Loucy (cell line): ENCODE measurements around the gene CDKN1C.

Source experiments
- H2AFZ ChIP-seq: fragments of 200-600 bp; sonication (generic); 2 replicates; pipeline ENCODE4 v1.6.0; 2016; ENCODE audit warnings: antibody characterized with exemption, mild to moderate bottlenecking, low read length, moderate library complexity
- H3F3A ChIP-seq: fragments of 200-600 bp; 2 replicates; pipeline ENCODE4 v1.6.0; 2016; ENCODE audit warnings: antibody characterized with exemption, low read depth, mild to moderate bottlenecking
- H3K27me3 ChIP-seq: fragments of 200-600 bp; sonication (generic); 2 replicates; pipeline ENCODE4 v1.6.1; 2014; ENCODE audit warnings: low read length, mild to moderate bottlenecking; ENCODE audit not compliant: insufficient read depth, poor library complexity, severe bottlenecking
- H3K36me3 ChIP-seq: fragments of 200-600 bp; sonication (generic); 2 replicates; pipeline ENCODE4 v1.6.1; 2016; ENCODE audit warnings: low read length; ENCODE audit not compliant: insufficient read depth
- H3K4me1 ChIP-seq: fragments of 200-600 bp; sonication (generic); 2 replicates; pipeline ENCODE4 v1.5.1; 2014; ENCODE audit warnings: low read length, mild to moderate bottlenecking; ENCODE audit not compliant: insufficient read depth, poor library complexity, severe bottlenecking
- H3K4me2 ChIP-seq: fragments of 200-600 bp; sonication (generic); 2 replicates; pipeline ENCODE4 v1.6.0; 2014; ENCODE audit warnings: antibody characterized with exemption, low read length, low read depth, mild to moderate bottlenecking; ENCODE audit not compliant: poor library complexity, severe bottlenecking
- H3K4me3 ChIP-seq: fragments of 200-600 bp; sonication (generic); 2 replicates; pipeline ENCODE4 v1.5.1; 2014; ENCODE audit warnings: low read length, mild to moderate bottlenecking, mixed read lengths; ENCODE audit not compliant: poor library complexity, severe bottlenecking
- H3K79me2 ChIP-seq: fragments of 200-600 bp; sonication (generic); 2 replicates; pipeline ENCODE4 v1.6.1; 2014; ENCODE audit warnings: low read length; ENCODE audit not compliant: insufficient read depth
- H3K9ac ChIP-seq: fragments of 200-600 bp; sonication (generic); 2 replicates; pipeline ENCODE4 v1.6.0; 2014; ENCODE audit warnings: mild to moderate bottlenecking, low read depth, low read length, moderate library complexity; ENCODE audit not compliant: poor library complexity, severe bottlenecking
- H3K9me2 ChIP-seq: fragments of 200-600 bp; sonication (generic); replicated peaks from 2 replicates; pipeline ENCODE4 v1.6.1; 2016; ENCODE audit warnings: low read depth, low read length, mixed read lengths
- H3K9me3 ChIP-seq: fragments of 200-600 bp; sonication (generic); 2 replicates; pipeline ENCODE4 v1.6.1; 2014; ENCODE audit warnings: mild to moderate bottlenecking, antibody characterized with exemption, low read length, low read depth; ENCODE audit not compliant: insufficient read depth
- H4K20me1 ChIP-seq: fragments of 200-600 bp; sonication (generic); 2 replicates; pipeline ENCODE4 v1.6.0; 2014; ENCODE audit warnings: antibody characterized with exemption, low read length, mild to moderate bottlenecking; ENCODE audit not compliant: insufficient read depth, poor library complexity, severe bottlenecking
- CTCF ChIP-seq: fragments of 200-600 bp; sonication (generic); conservative IDR thresholded peaks from 2 replicates; pipeline ENCODE4 v1.5.1; 2014; ENCODE audit warnings: mild to moderate bottlenecking, antibody characterized with exemption, low read length
- EZH2phosphoT487 ChIP-seq: fragments of 200-600 bp; IDR thresholded peaks from 2 replicates; pipeline ENCODE4 v1.6.1; 2018; ENCODE audit warnings: antibody characterized with exemption, mild to moderate bottlenecking, moderate library complexity, borderline replicate concordance

CDKN1C gene

GRCh38 chr11:2916892-2917645, 31.5 kb upstream of the CDKN1C start:
- Histone ChIP-seq H3K9ac (no peak overlapping the region), H3K4me1 (peaks cover 35% of the 10 kb centered on the region), H3K9me2 (no peaks in the 10 kb centered on the region), H3K27me3 (no peaks in the 10 kb centered on the region), H4K20me1 (no peaks in the 10 kb centered on the region), H2AFZ (no peak overlapping the region), H3K4me3 (no peak overlapping the region), H3K79me2 (no peaks in the 10 kb centered on the region), H3K9me3 (no peaks in the 10 kb centered on the region), H3F3A (no peaks in the 10 kb centered on the region), H3K36me3 (no peaks in the 10 kb centered on the region), H3K4me2 (no peak overlapping the region)
- TF ChIP-seq CTCF (no peak), EZH2phosphoT487 (no peak)

GRCh38 chr11:2916114-2916891, 30.7 kb upstream of the CDKN1C start:
- H3K4me2 ChIP-seq: no peak overlapping the region
- no peak overlapping the region for H2AFZ ChIP-seq
- H3K27me3 ChIP-seq: no peaks in the 10 kb centered on the region
- no peaks in the 10 kb centered on the region for H3K9me2 ChIP-seq
- H3K4me3 ChIP-seq: no peak overlapping the region
- H3K4me1 ChIP-seq: peaks cover 35% of the 10 kb centered on the region
- no peaks in the 10 kb centered on the region for H3K9me3 ChIP-seq
- H3K79me2 ChIP-seq: no peaks in the 10 kb centered on the region
- H4K20me1 ChIP-seq: no peaks in the 10 kb centered on the region
- no peak for TF ChIP-seq CTCF
- no peak overlapping the region for H3K9ac ChIP-seq
- H3K36me3 ChIP-seq: no peaks in the 10 kb centered on the region
- H3F3A ChIP-seq: no peaks in the 10 kb centered on the region

- Histone ChIP-seq H4K20me1 (no peaks in the 10 kb centered on the region), H3K9me3 (no peaks in the 10 kb centered on the region), H3K9ac (no peak overlapping the region), H3K79me2 (no peaks in the 10 kb centered on the region), H3K4me1 (peaks cover 35% of the 10 kb centered on the region), H3K9me2 (no peaks in the 10 kb centered on the region), H3K36me3 (no peaks in the 10 kb centered on the region), H2AFZ (no peak overlapping the region), H3F3A (no peaks in the 10 kb centered on the region), H3K27me3 (no peaks in the 10 kb centered on the region), H3K4me3 (no peak overlapping the region), H3K4me2 (no peak overlapping the region)
- TF ChIP-seq EZH2phosphoT487 (no peak), CTCF (no peak)
These were observed 29.9 kb upstream of the CDKN1C start for GRCh38 chr11:2915473-2915872.
